GM21717 (cell line): ENCODE data around the gene SPIRE1.
"Not testable (repeated sequence)": the region's sequence is repeated elsewhere in the genome, so short reads cannot be mapped to it uniquely, and the experiment has no call there.

Experiments
- ATAC-seq: cut with Tn5 transposase; IDR thresholded peaks from one replicate; pipeline ENCODE4 v1.9.1; 2021; ENCODE audit warnings: mild to moderate bottlenecking, moderate library complexity; ENCODE audit not compliant: unreplicated experiment

SPIRE1 gene

DNA sequence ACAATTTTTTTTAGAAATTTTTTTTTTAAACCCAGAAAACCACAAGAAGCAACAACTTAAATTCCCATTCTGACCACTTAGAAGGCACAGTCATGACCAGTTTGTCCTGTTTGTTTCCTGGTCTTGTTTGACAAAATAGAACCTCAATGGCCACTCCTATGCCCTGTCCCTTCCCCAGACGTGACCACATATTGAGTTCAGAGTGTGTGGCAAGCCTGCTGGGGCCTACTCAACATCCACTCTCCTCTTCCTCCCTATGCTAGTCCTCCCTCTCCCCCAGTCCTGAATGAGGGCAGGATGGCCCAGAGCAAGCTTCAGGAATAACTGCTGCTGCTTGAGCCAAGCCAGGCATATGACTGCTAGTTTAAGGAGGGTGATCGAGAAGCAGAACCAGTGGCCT, 160.6 kb downstream of the SPIRE1 start:
- no peak for ATAC-seq

DNA sequence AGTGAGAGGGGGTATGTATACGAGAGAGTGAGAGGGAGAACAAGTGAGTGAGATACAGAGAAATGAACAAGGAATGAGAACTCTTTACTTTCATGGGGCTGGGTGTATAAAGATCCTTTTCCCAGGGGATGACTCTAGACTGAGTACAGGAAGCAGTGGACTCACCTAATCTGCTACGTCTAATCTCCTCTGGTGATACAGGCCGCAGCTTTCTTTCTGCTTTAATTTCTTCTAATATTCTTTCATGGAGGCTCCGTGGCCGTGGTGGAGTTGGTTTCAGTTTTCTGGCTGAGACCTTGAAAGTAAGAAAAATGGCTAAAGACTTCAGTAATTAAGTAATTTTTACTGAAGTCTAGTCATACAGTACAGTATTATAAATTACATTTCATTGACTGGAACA, 165.0 kb downstream of the SPIRE1 start:
- no peak for ATAC-seq

DNA sequence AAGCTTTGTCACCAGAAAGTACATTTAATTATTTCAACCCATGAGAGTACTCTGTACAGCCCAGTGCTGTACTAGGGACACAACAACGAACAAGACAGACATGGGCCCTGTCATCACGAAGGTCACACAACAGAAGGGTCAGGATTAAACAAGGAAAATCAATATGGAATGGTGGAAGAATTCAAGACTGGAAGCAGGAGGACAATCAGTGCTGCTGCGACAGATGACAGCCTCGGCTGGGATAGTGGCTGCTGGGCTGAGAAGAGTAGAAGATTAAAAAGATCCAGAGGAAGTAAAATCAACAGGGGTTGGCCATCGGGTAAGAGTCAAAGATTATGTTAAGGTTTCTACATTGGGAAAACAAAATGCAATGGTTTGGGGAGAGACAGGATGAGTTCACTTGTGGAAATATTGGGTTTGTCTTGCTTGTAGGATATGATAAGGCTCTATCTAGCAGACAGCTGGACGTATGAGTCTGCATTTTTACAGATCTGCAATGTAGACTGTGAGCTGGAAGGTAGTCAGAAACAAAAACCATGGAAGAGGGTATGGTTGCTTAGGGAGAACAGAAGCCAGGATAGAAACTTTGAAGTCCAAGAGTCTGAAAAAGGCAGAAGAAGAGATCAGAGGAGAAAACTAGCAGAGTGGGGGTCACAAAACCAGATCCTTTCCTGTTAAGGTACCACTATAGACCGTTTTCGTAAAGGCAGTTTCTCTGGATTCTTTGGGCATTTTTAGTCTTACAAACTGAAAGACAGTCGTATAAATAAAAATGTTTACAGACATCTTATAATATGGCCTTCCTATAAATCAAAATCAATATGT, 166.1 kb downstream of the SPIRE1 start:
- ATAC-seq, result no peak

DNA sequence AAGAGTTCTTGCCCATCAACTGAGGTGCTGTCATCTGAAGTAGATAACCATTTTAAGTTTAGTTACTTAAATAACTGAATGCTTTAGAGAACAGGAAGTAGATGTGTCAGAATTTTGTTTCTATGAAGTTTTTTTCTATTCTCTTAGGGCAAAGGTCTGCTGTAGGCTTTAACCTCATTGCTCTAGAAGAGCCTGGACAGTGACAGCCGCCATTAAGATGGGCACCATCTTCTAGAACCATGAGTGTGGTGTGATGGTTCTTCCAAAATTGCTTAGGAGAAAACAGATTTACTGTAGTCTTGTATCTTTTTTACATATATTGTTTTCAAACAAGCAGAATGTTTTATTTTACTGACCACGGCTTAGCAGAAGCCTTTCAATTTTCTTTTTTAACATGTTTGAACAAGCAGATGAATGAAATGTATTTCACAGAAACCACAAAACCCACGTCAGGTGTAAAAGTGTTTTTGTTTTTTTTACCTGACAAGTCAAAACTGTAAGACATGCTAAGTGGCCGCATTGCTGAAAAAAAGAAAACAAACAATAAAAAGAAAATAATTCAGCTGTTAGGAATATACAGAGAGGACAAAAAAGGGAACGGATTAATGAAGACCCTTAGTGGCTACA, 172.3 kb downstream of the SPIRE1 start:
- no peak for ATAC-seq

DNA sequence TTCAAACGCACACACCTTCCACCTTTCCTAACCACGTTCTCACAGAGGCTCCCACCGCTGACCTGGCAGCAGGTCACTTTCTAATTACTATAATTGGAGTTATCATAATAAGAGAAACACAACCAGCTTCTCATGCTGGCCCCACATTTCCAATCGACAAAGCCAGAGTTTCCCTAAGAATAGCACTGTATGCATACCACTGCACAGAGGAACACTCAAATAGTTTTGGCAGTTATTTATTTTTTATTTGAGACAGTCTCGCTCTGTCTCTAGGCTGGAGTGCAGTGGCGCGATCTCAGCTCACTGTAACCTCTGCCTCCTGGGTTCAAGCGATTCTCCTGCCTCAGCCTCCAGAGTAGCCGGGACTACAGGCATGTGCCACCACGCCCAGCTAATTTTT, 176.0 kb downstream of the SPIRE1 start:
- ATAC-seq, result not testable (repeated sequence)

DNA sequence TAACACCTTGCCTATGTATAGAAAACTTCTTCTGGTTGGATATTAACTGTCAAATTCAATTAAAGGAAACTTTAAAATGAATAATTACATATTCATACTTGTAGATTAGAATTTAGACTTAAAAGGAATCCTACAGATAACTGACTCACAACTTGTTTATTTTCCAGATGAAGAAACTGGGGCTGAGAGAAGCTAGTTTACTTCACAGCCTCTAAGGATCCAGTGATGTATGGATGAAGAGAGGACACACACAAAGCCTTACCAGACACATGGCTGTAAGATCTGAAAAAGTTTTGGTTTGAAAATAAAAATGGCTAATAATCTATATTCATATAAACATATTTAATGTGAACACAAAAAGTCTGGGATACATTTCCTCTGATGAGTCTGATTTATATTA, 177.9 kb downstream of the SPIRE1 start:
- ATAC-seq, result no peak

DNA sequence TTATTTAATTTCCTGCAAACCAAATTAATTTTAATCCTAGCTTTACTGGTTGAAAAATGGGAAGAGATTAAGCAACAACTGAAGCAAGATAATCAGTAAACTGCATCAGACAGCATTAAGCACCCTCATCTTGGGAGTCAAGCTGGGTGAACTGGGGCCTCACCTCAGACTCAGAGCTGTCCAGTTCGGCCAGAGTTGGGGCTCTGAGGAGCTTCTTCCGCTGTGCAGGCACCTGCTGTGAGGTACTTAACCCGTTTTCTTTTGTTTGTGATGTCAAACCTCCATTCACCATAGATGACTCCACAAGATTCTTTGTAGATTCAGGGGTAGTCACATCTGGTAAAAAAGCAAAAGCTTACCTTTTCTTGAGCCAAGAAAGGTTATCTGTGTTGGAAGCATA, 178.4 kb downstream of the SPIRE1 start:
- no peak for ATAC-seq

DNA sequence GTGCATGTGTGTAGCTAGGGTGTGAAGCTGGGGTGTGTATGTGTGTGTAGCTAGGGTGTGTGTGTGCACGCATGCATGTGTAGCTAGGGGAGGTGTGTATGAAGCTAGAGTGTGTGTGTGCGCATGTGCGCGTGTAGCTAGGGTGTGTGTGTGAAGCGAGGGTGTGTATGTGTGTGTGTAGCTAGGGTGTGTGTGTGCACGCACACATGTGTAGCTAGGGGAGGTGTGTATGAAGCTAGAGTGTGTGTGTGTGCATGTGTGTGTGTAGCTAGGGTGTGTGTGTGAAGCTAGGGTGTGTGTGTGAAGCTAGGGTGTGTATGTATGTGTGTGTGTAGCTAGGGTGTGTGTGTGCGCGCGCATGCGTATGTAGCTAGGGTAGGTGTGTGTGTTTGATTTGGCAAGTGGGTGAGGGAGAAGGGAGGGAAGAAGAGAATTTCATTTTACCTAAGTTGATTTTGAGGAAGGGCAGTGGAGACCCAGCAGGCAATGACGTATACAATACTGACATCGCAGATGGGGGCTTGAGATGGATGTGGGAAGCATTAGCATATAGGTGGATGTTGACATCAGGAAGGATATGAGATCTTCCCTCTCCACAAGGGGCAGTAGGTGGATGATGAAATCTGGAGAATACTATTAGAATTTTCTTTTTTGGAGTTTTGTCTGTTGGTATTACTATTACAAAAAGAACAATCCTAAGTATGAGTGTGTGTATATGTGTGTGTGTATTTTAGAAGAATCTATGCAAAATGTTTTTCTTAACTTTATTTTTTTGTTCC, 179.4 kb downstream of the SPIRE1 start:
- no peak for ATAC-seq

DNA sequence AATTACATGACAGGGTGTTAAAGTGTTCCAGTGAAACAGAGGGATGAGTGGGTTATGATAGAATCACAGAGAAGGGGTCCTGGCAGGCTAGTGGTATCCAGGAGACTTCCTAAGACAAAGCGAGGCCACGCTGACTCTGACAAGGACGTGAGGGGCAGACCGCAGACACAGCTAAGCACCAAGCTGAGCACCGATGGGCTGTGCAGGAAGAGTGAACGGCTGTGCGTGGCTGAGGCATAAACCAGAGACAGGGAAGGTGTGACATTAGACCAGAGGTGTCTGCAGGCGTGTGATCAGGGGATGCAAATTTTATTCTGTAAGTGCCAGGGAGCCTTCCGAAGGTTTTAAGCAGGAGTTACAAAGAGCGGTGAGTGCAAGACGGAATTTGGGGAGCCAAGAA, 180.3 kb downstream of the SPIRE1 start:
- no peak for ATAC-seq

DNA sequence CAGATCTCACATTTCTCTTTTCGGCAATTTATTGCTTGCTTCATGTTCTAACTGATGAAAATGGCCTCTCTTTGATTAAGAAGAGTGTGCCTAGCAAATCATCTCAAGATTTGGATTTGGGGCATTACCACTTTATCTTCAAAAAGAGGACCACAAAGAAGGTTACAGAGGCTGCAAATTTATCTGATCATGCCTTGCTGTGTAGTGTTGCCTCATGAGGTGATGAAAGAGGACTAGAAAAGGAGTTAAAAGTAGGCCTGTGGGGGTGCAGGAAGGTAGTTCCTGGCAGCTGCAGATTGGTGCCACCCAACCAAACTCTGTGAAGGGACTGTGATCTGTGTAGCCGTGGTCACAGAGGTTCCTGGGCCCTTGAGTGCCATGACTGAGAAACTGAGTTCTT, 181.0 kb downstream of the SPIRE1 start:
- ATAC-seq, result no peak

DNA sequence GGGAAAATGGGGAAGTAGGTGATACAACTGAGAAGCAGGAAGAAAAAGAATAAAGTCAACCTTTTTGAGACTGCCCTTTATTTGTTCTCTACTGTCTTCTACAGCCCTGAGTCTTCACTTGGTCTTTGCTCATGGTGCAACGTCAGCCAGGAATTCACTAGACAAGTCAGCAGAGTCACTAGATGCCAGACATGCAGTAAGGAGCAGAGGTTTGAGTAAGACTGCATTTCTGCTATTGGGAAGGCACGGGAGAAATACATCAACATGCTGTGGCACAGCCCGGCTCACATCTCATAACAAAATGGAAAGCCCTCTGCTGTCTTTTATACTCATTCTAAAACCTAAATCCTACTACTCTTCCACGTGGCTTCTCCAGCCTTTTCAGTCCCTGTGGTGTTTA, 183.0 kb downstream of the SPIRE1 start:
- ATAC-seq, result no peak

DNA sequence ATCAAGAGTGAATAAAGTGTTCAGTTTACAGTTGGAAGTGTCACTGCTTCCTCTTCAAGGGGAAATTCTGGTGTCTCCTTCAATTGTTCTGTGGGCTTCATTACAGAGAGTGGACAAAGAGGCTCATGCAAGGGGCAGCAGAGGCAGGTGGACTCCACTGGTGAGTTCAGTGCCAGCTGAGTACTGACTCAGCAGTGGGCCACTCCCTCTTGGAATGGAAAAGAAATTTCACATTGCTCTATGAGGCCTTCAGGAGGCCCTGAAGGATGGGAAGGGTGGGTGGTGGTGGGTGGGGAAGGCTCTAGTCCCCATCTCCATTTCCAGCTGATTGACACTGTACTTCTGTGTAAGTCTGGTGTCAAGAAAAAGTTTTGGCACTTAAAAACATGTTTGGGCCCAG, 183.8 kb downstream of the SPIRE1 start:
- ATAC-seq, result no peak

DNA sequence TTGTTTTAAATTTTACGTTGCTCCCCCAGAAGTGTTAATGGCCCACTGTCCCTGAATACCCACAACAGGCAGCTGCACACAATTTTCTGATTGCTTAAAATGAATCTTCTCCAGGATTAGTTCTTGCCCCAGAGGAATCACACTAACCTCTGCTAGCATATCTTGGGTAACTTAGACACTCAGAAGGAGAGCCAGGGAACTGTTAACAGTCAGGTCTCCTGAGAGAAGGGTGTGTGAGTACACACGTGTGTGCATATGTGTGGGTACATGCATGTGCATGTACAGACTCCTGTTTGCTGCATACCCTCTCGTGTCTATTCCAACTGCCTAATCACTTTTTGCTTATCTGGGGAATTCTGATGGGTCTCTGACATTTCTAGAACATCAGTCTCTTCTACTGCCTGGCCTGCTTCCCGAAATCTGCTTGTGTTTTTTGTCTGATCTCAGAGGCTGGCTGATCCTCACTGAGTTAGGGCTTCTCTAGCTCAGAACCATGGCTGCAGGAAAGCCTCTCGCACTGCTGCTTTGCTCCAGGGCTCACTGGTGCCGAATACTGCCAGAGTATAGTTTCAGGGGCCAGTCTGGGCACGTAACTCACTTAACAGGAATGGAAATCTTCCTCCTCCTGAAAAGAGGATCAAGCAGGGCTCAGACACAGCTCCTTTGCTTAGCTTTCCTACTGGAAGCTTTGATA, 187.4 kb downstream of the SPIRE1 start:
- no peak for ATAC-seq

DNA sequence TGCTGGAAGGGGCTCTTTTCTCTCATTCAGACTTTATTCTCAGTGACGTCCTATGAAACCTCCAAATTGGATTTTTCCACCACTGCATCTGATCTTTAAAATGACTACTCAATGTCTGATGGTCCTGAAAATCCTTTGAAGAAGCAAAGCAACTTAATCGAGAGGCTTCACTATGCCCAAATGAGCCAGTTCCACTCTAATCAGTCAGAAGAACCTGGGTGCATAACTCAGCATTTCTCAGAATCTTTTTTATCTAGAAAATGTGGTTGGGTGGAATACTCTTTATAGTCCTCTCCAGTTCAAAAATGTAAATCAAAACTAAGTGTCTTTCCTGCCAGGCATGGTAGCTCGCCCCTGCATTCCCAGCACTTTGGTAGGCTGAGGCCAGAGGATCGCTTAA, 189.5 kb downstream of the SPIRE1 start:
- no peak for ATAC-seq

DNA sequence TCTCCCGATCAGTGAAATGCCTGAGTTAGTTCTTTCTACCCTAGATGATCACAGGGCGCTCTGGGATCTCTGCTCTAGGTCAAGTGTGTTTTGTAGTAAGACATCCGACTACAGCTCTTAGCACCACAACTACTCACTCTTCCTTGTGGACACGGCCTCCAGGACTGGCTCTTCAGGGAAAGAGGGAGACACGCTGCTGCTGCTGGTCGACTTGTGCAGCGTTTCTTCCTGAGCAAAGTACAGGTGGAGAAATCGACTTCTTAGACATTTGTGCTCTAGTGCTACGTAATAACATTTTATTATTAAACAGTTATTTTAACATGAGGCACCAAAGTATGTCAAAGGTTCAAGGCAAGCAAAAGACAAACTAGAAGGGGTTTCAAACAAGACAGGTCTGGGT, 193.2 kb downstream of the SPIRE1 start:
- no peak for ATAC-seq

DNA sequence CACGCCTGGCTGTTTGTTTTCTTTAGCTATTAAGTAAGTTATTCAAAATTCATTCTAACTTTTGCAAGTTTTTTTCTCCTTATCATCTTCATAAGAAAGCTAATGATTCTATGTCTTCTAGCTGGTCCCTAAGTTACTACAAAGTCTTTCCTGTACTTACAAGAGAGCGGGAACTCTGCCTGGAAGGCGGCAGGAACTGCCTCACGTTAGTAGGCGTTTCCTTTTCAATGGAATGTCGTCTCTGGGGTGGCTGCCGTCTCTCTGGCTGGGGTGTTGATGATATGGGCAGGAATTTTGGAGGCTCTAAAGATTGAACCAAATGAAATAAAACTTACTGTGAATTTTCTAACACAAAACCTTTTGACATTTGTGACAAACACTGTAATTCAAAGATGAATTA, 194.7 kb downstream of the SPIRE1 start:
- ATAC-seq, result no peak

DNA sequence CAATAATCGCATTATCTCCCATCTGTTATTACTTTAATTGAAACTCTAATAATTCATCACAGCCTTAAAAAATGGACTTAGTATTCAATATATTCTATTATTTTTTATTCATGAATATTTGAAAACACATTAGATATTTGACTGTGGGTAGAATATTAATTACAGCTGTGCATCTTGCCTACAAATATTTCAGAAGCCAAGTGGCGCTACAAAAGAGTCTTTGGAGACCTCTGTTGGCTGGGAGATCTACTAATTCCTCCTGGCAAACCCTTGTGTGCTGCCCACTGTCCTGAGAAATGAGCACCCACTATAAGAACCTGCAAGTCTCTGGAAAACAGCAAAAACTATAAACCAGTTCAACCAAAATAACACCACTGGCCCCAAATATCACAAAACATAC, 195.7 kb downstream of the SPIRE1 start:
- ATAC-seq, result no peak

DNA sequence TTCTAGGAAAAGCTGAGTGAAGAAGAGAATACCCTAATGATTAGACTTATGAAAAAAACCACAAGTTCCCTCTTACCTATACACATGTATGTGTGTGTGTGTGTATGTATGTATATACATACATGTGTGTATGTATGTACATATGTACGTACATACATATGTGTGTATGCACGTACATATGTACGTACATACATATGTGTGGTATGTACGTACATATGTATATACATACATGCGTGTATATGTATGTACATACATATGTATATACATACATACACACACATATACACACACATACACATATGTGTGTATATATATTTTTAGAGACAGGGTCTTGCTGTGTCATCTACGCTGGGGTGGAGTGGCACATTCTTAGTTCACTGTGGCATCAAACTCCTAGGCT, 196.6 kb downstream of the SPIRE1 start:
- no peak for ATAC-seq

DNA sequence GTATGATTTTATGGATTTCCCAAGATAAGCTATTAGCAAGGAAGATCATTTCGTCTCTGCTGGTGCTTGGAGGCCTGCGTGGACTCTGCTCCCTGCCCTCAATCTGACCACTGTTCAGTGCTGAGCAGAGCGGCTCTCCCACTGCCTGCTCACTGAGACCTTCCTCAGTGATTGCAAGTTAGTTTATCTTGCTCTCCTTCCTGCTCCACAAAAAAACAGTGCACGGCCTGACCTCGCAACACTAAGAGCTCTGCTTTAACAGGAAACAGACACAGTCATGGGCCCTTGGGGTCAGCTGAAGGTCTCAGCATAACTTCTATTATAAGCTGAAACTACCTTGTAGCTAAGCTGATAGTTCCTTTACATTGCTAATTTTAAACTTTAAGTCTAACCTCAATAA, 197.0 kb downstream of the SPIRE1 start:
- ATAC-seq, result no peak

DNA sequence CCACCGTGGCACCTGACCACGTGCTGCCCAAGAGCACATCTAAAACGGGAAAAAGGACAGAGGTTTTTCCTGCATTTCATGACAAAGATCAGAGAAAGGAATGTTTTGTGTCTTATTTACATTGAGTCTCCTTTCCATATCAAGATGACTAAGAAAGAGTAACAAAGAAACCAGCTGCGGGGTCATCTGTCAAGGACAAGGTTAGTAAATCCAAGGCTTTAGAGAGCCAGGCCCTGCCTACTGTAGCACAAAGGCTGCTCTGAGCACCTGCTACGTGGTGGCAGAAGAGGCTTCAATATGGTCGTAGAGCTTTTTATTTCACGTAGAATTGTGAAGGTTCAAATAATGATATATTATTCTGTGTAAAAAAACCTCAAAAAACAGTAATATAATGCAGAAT, 199.1 kb downstream of the SPIRE1 start:
- no peak for ATAC-seq

DNA sequence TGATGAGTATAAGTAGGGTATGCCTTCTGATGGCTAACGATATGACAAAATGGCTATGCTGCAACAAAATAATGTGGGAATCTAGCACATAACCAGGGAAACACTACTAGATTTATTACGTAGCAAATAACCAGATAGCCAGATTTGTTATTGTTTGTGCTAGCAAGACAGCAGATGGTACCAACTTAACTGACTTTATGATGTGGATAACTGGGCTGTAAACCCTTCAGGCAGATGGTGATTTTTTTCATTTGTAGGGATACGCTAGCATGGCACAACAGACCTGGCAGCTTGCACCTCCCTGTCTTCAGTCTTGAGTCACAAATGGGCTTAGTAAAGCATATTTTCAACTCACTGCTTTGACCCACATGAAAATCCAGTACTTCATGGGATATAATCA, 201.5 kb downstream of the SPIRE1 start:
- no peak for ATAC-seq
